ENCODE measurements around the gene DCAF4. TPM values are rescaled to one million over a fixed set of nuclear protein-coding genes. Genes with fewer than 3 reads are reported as not detected.
A peak's percentile ranks its signal among the peaks of the same experiment; 100 is the strongest.

Gene DCAF4
- 12.5 and 14.8 TPM in 2 replicates for total RNA-seq

- TF ChIP-seq CTCF (IDR thresholded peaks at IDR 0.05; ENCODE audit: insufficient read depth, low read depth, low read length), result no peak
- H3K4me3 ChIP-seq (ENCODE audit: low read depth, low read length), result peak within 1 kb of the TSS; percentile 74
- DNase-seq (ENCODE audit: low read depth), result peak; percentile 99
These were observed at the start of gene DCAF4 for GRCh38 chr14:72926292-72927028. Gene DCAF4, plus strand, starts transcription at chr14:72926464. Its CDS starts 11,515 bp downstream, at chr14:72937979.

GRCh38 chr14:72876710-72877063 lies 49.6 kb upstream of the DCAF4 start:
- no peak for DNase-seq (ENCODE audit: low read depth)
- no peak for TF ChIP-seq CTCF (IDR thresholded peaks at IDR 0.05; ENCODE audit: insufficient read depth, low read depth, low read length)
- no peak overlapping the region for H3K4me3 ChIP-seq (ENCODE audit: low read depth, low read length)

GRCh38 chr14:72878746-72879145 lies 47.5 kb upstream of the DCAF4 start:
- TF ChIP-seq CTCF (IDR thresholded peaks at IDR 0.05; ENCODE audit: insufficient read depth, low read depth, low read length), result no peak
- peak; percentile 4 for DNase-seq (ENCODE audit: low read depth)
- no peak overlapping the region for H3K4me3 ChIP-seq (ENCODE audit: low read depth, low read length)

- no peak overlapping the region for H3K4me3 ChIP-seq (ENCODE audit: low read depth, low read length)
- no peak for DNase-seq (ENCODE audit: low read depth)
- no peak for TF ChIP-seq CTCF (IDR thresholded peaks at IDR 0.05; ENCODE audit: insufficient read depth, low read depth, low read length)
These were observed 46.8 kb upstream of the DCAF4 start for GRCh38 chr14:72879431-72879830.

- DNase-seq (ENCODE audit: low read depth), result no peak
- no peak for TF ChIP-seq CTCF (IDR thresholded peaks at IDR 0.05; ENCODE audit: insufficient read depth, low read depth, low read length)
These were observed 46.1 kb upstream of the DCAF4 start for GRCh38 chr14:72880164-72880563.

GRCh38 chr14:72880820-72881219 lies 45.4 kb upstream of the DCAF4 start:
- no peak overlapping the region for H3K4me3 ChIP-seq (ENCODE audit: low read depth, low read length)
- no peak for TF ChIP-seq CTCF (IDR thresholded peaks at IDR 0.05; ENCODE audit: insufficient read depth, low read depth, low read length)
- DNase-seq (ENCODE audit: low read depth), result no peak

More at GRCh38 chr14:72880164-72880563, 46.1 kb upstream of the DCAF4 start:
- no peak overlapping the region for H3K4me3 ChIP-seq (ENCODE audit: low read depth, low read length)

GRCh38 chr14:72881543-72881942 lies 44.7 kb upstream of the DCAF4 start:
- no peak overlapping the region for H3K4me3 ChIP-seq (ENCODE audit: low read depth, low read length)
- no peak for DNase-seq (ENCODE audit: low read depth)
- no peak for TF ChIP-seq CTCF (IDR thresholded peaks at IDR 0.05; ENCODE audit: insufficient read depth, low read depth, low read length)

All from fibroblast of villous mesenchyme (primary cell).